CD4-positive, alpha-beta T cell treated with Interleukin-6 for 4 hours (primary cell): ENCODE results near the gene GRAMD1B.

Experiments used
- DNase-seq: peaks from one replicate; pipeline ENCODE4 v3.0.0-alpha.2; 2020; ENCODE audit warnings: mixed read lengths

Gene GRAMD1B

DNA sequence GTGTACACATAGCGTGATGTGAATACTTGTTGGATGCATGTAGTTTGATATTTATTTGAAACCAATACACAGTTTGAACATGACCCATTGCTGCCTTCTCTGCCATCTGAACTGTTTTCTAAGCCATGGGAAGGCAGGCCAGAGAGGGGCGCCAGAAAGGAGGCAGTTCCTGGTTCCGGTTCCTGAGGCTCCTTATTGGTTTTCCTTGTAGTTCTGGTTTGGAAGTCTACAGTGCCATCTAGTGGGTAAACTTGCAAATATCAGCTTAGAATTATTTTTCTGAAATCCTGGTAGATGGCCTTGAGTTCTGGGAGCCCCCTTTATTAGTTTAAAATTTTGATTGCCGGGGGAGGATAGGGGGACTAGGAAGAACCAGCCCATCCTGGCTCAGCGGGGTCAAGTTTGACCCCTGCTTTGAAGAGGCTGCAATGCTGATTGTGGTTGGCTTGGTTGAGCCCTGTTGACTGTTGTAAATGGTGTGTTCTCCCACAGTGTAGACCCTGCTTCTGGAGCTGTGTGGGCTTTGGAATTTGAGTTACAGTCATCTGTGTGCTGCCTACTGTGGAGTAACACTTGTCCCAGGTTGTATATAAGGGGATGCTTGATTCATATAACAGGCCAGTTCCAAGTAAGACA is 48.4 kb downstream of the GRAMD1B start:
- DNase-seq = peak; percentile 26

DNA sequence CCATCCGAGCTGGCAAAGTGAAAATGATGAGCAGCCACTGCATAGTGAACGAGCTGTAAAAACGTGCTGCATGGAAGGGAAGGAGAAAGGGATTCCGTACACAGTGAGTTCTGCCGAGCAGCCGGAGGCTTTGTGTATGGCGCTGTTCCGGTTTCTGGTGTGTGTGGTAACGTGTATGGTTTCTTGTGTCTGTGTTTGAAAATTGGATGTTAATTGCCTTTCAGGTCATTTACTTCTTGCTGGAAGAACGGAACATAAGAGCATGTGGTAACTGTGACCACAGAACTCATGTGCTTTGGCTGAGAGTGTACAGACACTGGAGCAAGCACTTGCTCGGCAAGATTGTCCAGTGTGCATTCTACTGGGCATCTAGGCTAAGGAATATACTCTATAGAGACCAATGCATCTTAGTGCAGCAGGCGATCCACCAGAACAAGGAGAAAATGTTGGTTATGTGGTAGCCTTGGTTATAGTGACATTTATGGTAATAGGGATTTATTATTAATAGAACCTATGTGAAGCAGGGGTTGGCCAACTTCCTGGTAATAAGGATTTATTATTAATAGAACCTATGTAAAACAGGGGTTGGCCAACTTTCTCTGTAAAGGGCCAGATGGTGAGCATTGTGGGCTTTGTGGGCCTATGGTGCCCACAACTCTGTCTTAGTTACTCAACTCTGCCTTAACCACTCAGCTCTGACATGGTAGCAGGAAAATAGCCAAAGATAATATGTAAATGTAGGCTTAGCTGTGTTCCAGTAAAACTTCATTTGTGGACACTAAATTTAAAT is 49.2 kb downstream of the GRAMD1B start:
- DNase-seq = no peak

DNA sequence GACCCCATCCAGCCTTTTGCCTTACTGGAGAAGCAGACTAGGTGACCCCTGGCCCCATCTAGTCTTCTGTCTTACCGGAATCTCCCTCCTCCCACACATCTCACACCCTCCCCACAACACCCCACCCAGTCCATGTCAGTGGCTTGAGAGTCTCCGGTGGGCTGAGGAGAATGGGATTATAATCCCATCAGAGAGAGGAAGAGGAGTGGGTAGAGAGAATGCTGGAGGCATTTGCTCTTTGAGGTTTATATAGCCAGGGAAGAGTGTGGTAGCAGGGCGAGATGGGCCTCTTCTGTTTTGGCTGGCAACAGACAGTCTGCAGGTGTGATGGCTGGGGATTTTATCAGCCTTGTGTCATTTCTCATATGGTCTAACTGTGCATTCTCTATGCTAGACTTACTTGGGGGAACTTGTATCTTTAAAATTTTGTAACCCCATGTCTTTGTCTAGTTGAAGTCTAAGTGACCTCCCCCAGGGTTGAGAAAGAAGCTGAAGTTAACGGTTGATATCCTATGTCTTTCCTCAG is 50.3 kb downstream of the GRAMD1B start:
- DNase-seq = no peak

DNA sequence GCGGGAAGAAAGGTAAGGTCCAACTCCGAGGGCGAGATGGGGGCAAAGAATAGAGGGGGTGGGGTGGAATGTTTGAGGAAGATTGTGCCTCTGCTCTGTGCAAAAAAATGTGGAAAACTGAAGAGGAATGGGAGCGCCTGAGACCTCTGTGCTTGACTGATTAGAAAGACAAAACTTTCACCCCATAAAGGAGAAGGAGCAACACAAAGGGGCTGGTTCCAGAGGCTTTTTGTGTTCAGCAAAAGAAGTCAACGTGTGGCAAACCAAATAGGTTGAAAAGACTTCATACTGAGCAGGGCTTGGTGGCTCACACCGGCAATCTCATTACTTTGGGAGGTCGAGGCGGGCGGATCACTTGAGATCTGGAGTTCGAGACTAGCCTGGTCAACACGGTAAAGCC is 50.8 kb downstream of the GRAMD1B start:
- DNase-seq = no peak

DNA sequence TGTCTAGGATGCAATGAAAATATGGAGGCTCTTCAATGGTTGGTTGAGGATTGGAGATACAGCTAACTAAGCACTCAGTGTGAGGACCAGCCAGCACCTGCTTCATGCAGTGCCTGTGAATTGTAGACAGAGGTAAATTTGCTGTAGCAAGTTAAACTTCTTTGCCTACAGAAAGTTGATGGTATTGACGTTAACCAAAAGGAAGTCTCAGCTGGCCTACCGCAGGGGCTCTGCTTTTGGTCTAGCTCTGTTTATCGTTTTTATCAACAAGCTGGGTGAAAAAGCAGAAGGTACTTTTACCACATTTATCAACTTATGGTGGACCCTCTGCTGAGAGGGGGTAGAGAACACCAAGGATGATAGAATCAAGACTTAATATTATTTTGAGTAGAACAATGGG is 51.6 kb downstream of the GRAMD1B start:
- no peak for DNase-seq

DNA sequence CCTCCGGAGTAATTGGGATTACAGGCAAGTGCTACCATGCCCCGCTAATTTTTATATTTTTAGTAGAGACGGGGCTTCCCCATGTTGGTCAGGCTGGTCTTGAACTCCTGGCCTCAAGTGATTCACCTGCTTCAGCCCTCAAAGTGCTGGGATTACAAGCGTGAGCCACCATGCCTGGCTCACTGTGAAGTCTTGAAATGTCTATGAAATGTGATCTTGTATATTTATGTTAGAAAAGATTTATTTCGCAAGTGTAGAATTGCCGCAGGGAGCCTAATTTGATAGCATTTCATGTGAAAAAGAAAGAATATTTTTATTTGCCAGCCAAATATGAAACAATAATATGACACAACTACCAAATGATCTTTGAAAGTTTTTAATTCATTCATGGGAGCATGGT is 52.1 kb downstream of the GRAMD1B start:
- no peak for DNase-seq

DNA sequence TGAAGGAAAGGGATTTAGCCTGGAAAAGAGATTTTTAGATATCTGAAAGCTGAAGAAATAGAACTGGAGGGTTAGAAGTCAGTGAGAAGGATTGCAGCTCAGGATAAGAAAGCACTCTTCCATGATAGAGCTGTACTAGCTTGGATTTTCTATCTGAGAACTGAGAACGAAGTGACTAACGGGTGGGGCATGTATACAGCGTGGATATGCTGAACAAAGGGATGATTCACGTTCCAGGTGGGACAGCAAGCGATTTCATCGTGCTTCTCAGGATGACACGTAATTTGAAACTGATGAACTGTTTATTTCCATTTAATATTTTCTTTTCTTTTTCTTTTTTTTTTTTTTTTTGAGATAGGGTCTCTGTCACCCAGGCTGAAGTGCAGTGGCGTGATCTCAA is 53.0 kb downstream of the GRAMD1B start:
- no peak for DNase-seq

DNA sequence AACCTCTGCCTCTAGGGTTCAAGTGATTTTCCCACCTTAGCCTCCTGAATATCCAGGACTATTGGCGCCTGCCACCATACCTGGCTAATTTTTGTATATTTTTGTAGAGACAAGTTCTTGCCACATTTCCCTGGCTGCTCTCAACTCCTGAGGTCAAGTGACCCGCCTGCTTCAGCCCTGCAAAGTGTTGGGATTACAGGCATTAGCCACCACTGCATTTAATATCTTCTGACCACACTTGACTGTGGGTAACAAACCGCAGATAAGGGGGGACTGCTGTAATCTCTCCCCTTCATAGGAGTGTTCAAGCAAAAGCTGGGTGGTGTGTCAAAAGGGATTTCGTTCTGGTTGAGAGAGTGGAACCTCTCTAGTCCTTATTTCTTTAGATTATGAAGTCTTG is 53.4 kb downstream of the GRAMD1B start:
- no peak for DNase-seq

DNA sequence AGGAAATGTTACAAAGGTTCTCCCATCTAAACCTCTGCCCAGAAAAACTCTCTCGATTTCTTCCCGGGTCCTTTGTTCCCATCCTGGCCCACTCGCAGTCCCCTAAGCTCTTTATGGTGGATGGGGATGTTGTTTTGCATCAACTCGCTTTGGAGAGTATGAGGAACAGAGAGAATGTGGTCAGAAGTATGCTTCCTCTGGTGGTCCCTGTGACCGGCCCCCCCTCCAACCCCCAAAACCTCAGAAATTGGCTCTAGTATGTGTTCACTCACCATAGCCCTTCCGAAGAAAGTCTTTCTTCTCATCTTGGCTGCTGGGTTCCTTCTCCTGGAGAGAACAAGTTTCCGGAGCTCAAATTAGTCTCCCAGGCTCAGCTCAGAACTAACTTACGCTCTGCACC is 54.4 kb downstream of the GRAMD1B start:
- no peak for DNase-seq

DNA sequence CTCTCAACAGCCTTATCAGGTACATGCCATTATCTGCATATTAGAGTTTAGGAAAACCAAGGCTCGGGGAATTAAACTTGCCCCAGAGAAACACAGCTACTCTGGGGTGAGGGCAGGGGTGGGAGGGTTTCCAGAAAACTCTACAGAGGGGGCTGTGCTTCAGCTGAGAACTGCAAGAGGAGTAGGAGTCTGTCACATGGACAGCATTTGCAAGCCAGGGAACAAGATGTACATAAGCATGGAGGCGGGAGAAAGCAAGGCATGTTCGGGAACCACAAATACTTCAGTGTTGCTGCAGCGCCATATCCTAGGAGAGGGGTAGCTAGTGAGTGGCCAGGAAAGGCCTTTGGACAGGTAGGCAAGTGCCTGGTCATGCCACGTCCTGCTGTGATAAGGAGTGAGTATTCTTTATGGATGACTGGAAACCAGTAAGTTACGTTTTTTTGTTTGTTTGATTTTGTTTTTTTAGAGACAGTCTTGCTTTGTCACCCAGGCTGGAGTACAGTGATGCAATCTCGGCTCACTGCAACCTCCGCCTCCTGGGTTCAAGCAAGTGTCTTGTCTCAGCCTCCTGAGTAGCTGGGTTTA is 57.2 kb downstream of the GRAMD1B start:
- DNase-seq = no peak

DNA sequence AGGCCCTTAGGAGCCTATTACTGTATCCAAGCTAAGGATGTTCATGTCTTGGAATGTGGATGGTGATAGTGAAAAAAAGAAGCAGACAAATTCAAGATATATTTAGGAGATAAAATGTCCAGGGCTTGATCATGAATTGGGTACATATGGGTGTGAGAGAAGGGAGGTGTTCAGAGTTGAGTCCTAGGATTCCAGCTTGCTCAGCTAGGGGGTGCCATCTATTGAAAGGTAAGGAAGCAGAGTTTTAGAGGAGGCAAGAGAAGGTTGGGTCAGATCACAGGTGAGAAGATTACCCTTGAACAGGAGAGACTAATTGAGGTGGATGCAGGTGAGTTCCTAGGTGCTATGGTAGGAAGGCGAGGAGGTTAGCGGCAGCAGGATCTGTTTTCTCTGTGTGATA is 60.5 kb downstream of the GRAMD1B start:
- no peak for DNase-seq

DNA sequence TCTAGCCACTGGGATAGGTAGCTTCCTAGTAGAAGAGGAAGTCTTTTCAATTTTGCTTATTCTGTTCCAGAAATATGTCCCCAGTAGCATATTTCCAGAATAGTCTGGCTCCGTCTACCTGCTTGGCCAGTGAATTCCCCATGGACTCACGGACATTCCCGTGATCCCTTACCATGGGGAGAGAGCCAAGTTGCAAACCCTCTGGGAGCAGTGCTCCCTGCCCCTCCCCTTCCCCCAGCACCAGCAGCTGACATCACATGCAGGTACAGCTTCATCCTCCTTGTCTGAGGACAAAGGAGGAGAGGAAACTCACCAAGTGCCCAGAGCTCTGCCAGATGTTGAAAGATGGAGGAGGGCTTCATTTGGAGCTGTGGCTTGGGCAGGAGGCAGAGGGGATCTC is 61.2 kb downstream of the GRAMD1B start:
- no peak for DNase-seq

DNA sequence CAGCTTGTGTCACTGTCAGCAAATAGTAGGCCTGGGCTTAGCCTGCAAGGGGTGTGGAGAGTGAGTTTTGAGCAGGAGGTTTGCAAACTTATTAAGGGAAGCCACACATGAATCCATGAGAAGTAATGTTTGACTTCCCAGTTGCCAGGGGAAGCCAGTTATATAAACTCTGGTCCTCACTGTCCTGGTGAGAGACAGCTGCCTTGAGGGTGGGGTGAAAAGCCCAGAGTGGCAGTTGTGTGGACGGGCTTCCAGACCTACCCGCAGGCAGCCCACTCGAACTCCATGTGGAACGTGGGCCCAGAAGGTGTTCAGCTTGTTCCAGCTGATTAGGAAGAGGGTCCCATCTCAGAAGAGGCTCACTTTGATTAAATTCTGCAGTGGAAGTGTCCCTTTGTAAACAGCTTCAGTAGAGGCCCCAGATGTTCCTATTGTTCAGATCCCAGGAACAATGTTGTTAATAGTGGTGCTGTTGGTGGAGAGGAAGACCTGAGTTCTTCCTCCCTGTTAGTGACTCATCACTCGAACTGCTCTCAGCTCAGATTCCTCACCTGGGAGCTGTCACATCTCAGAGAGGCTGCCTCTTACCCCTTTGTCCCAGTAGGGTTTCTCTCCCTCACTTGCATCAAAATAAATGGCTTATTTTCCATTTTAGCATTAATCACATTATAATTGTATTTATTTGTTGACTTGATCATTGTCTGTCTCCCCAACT is 63.4 kb downstream of the GRAMD1B start:
- DNase-seq = no peak

DNA sequence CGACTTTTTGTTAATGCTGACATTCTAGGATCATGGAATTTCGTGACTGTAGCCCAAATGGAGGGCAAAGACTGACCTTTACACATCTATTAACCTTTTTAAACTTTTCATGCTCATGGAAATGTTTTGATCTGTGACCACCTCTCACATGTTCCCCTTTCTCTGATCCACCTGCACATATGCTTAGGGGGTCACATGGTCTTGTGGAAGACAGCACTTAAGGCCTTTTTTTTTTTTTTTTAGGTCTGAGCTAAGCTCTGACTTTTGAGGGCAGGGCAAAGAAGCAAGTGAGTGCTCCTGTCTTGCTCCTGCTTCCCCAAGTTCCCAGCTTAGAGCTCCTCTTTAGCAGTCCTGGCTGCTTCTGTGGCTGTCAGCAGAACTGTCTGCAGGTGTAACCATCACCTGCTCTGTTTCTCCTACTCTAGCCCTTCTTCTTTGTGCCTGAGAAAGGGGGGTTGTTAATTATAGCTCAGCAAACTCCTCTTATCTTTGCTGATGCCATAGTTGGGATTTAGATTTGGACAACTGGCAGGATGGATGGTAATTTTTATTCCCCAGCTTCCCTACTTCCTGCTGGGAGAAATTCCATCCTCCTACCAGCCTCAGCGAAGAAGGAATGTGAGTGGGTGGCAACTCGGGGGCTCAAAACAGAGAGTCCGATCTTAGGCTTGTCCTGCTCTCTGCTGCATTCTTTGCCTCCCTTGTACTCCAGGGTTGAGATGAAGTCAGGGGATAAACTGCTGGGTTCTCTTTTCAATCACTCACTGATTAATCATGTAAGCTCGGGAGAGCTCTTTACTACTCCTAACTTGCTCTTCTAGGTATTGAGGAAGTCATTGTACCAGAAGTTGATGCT is 64.4 kb downstream of the GRAMD1B start:
- DNase-seq = no peak

DNA sequence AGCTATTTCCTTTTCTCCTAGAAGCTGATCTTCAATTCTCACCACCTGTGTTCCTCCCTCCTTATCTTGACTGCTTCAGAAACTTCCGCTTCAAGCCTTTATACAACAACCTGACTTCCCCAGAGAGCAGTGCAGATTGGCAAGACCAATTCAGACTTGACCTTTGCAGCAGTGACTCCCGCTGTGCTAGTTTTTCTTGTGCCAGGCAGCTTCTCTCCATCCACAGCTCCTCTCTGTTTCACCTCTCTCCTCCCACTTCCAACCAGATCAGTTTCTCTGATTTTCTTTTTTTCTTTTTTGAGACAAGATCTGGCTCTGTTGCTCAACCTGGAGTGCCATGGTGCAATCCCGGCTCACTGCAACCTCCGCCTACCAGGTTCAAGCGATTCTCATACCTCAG is 74.3 kb downstream of the GRAMD1B start:
- DNase-seq = no peak

DNA sequence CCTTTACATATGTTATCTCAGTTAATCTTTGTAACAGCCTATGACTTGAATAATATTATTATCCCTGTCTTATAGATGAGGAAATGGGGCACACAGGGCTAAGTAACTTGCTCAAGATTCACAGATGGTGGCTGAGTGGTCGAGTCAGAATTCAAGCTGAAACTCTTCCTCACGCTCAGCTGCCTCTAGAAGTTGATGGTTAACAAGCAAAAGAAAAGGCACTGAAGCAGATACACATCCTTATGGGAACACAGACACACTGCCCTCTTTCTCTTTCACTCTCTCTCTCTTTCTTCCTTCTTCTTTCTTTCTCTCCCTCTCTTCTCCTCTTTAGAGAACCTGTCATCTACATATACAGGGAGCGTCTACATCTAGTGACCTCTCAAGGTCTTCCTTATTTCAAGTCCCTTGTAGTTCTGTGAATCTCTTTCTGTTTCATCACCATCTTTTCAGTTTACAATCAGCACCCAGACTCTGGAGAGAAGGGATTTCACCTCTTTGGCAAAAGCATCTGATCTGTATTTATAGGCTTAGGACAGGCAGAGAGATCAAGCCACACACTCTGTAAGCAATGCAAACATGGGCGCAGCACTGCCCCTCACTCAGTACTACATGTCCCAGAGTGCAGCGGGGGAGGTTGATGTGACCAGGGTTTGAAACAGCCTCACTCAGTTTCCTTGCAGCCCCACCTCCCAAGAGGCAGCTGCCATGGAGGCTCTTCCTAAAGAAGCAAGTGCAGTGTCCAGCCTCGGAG is 75.7 kb downstream of the GRAMD1B start:
- DNase-seq = no peak

DNA sequence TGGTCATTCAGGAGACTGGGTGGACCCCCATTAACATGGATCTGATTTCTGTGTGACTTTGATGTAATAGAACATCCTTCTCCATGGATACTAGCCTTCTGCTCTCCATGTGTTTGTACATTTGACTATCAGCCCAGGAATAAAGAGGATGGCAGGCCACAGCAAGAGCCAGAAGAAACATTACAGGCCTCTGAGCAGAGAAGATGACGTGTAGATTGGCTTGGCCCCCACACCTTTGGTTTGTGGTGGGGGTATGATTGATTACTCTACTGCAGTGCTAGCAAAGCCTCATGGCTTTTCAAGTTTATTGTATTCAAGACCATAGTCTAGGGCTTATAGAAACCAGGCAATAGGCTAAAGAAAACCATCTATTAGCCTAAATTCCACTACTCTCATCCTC is 77.0 kb downstream of the GRAMD1B start:
- DNase-seq = no peak

DNA sequence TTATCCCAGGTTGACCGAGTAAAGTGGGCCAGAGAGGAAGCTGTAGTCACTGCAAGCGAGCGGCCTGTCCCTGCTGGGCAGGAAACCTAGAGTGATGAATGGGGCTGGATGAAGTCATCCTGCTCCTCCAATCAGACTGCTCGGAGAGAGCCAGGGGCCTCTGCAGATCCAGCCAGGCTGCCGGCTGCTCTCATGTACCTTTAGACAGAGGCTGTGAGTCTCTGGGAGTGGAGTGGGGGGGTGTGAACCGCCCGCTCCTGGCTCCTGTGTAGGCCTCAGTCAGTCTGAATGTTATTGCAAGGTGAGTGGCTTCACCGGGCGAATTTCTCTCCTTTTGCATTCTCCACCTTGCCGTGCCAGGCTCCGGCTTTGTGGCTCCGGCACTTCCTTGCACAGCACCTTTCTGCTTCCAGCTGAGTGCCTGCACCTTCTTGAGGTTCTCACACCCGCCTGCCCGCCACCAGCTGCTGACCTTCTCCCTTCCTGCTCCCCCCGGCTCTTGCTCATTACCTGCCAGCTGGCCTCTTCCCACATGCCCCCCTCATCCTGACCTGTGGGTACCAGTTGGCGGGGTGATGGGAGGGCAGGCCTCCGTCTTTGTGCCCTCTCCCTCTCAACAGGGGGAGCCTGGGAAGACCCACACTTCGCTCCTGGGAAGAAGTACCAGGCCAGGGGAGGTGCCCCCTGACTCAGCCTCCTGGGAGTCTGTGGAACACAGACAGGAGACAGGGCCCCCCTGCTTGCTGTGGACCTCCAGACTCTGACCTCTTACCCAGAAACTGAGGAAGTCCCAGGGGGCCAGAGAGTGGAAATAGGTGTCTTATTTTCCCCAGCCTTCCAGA is 79.9 kb downstream of the GRAMD1B start:
- DNase-seq = no peak

DNA sequence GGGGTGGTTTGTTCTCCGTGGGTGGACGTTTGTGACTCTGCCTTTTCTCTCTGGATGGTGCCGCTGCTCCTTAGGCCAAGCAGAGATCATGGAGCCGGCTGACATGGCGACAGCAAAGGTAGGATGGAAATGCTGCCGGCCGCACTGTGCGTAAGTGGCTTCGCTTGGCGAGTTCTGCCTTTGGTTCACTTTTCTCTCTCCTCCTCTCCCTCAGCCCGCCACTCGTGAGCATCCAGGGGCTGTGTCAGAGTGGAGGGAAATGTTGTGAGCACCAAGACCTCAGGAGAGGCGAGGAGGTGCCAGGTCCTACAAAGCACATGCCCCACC is 80.5 kb downstream of the GRAMD1B start:
- DNase-seq = no peak

DNA sequence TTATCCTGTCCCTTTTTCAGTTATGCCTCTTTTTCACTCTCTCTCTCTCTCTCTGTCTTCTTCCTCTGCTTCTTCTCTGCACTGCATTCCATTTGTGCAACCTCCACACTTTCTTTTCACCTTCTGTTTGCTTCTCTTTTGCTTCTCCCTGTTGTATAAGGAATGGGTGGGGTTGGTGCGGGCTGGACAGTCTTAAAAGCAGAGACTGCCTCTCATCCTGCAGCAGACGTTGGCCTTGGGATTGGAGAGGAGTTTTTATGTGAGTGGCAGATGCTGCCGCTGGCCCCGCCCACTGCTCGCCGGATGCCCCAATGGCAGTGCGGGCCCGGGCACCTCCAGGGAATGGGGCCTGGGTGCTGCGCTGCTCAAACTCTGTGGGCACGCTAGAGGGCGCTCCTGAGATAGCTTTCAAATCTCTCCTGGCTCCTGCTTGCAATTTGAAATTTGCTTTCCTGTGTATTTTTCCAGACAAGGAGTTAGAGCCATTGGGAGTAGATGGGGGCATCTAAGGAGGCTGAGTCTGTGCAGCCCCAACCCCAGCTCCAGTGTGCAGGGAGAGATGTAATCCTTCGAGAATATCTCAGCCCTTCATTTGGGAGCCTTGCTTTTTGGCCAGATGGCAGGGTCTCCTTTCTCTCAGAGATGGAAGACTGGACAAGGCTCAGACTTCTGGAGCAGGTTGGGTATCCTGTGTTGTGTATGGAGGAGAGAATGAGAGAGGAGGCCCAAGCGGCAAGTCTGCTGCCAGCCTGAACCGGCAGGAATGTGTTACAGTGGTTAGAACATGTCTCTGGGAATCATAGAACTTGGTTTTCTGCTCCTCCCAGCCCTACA is 81.2 kb downstream of the GRAMD1B start:
- peak; percentile 74 for DNase-seq
